ENCODE measurements around the gene RABL6. TPM values are rescaled to one million over a fixed set of nuclear protein-coding genes. Genes with fewer than 3 reads are reported as not detected.

Gene RABL6
- total and polyA plus RNA-seq, 2 of the 4 experiments (the other 2 are of a cell fraction): 37.1 to 47.5 TPM

- Histone ChIP-seq H3K23ac (ENCODE audit: low read depth, low read length) (no peak overlapping the region; the same call in 1 of the 2 replicates), H3K9ac (ENCODE audit: low read depth, low read length) (peak overlapping the region; percentile 5; the same call in 1 of the 2 replicates), H2AK9ac (replicated peaks; ENCODE audit: low read depth, low read length, poor library complexity) (peak overlapping the region; percentile 21), H3K4me1 (ENCODE audit: control insufficient read depth, insufficient read depth, low read length) (peaks cover 11% of the 10 kb centered on the region), H3K27me3 (ENCODE audit: control insufficient read depth, insufficient read depth, low read length) (no peaks in the 10 kb centered on the region), H2BK15ac (ENCODE audit: low read depth, low read length) (peak overlapping the region; percentile 7; the same call in 1 of the 3 replicates), H3K4me2 (ENCODE audit: low read depth, low read length) (peak overlapping the region; percentile 75), H3K79me1 (ENCODE audit: low read depth in 1 of 2, low read length in 2 of 2) (peaks cover under 1 to 6% of the 10 kb centered on the region in 2 experiments; a peak in 2 of 4 replicates), H2AK5ac (ENCODE audit: low read depth, low read length) (peak overlapping the region; percentile 71), H3K9me3 (ENCODE audit: control insufficient read depth, insufficient read depth, low read length) (no peaks in the 10 kb centered on the region), H3K4me3 (ENCODE audit: insufficient read depth, low read depth, low read length) (no peak overlapping the region; the same call in 1 of the 2 replicates), H2BK5ac (ENCODE audit: low read depth, low read length, poor library complexity, severe bottlenecking) (peak overlapping the region; percentile 69), H3K18ac (ENCODE audit: low read depth, low read length) (peak overlapping the region; percentile 22), H3K27ac (ENCODE audit: insufficient read depth, low read length) (peak overlapping the region; percentile 2; the same call in 1 of the 2 replicates), H4K91ac (ENCODE audit: insufficient read depth, low read depth, low read length) (peak overlapping the region; percentile 54; the same call in 1 of the 2 replicates), H2BK120ac (ENCODE audit: low read depth, low read length) (peak overlapping the region; percentile 66; the same call in 1 of the 2 replicates), H4K8ac (ENCODE audit: low read depth in 2 of 2, low read length in 2 of 2) (peak overlapping the region; percentile 17 to 95; a peak in 3 of 4 replicates), H3K4ac (ENCODE audit: low read depth, low read length) (peak overlapping the region; percentile 57), H4K20me1 (ENCODE audit: insufficient read depth, low read length) (peaks cover 3% of the 10 kb centered on the region; the same call in 1 of the 2 replicates), H2AFZ (replicated peaks; ENCODE audit: low read length, poor library complexity) (peak overlapping the region; percentile 92), H2BK20ac (ENCODE audit: low read depth, low read length) (peak overlapping the region; percentile 8; the same call in 1 of the 2 replicates), H4K5ac (ENCODE audit: low read depth, low read length) (peak overlapping the region; percentile 45), H3K14ac (replicated peaks; ENCODE audit: low read depth, low read length) (peak overlapping the region; percentile 6; the same call in 1 of the 2 replicates), H3K9me1 (ENCODE audit: insufficient read depth, low read length) (0 out of 2 replicates have a peak, but pooled peaks cover 4% of the 10 kb centered on the region), H3K36me3 (ENCODE audit: control insufficient read depth, insufficient read depth, low read length) (no peaks in the 10 kb centered on the region), H3K56ac (ENCODE audit: extremely low read depth, insufficient read depth, low read length) (no peak overlapping the region)
- POLR2A ChIA-PET (ENCODE audit: unreplicated experiment): no interaction called here
- TF ChIP-seq CEBPB (IDR thresholded peaks at IDR 0.05; ENCODE audit: low read depth, low read length) (peak; percentile 62), MAZ (IDR thresholded peaks at IDR 0.05; ENCODE audit: borderline replicate concordance, low read depth, low read length) (peak; percentile 53; the same call in 1 of the 2 replicates), CHD1 (IDR thresholded peaks at IDR 0.05; ENCODE audit: low read depth, low read length) (no peak), RFX5 (IDR thresholded peaks at IDR 0.05; ENCODE audit: low read depth, low read length) (no peak), RAD21 (IDR thresholded peaks at IDR 0.05; ENCODE audit: low read length) (no peak), ELK1 (IDR thresholded peaks at IDR 0.05; ENCODE audit: borderline replicate concordance, low read depth, low read length) (no peak), FOS (IDR thresholded peaks at IDR 0.05; ENCODE audit: low read depth, low read length) (peak; percentile 74), CTCF (conservative IDR thresholded peaks at IDR 0.05; ENCODE audit: low read depth, low read length) (0 out of 2 replicates have a peak, but pooled peaks have one; percentile 8), MXI1 (IDR thresholded peaks at IDR 0.05; ENCODE audit: borderline replicate concordance, low read depth, low read length) (peak; percentile 82; the same call in 1 of the 2 replicates), USF2 (IDR thresholded peaks at IDR 0.05; ENCODE audit: low read depth, low read length) (peak; percentile 82), BHLHE40 (IDR thresholded peaks at IDR 0.05; ENCODE audit: low read depth, low read length) (no peak; the same call in 1 of the 2 replicates), RCOR1 (IDR thresholded peaks at IDR 0.05; ENCODE audit: insufficient replicate concordance, low read length) (no peak)
- dilution Hi-C loops (cut with HindIII; ENCODE audit: low sequenced_read_pairs, unreplicated experiment) (no loop called here), in situ Hi-C loops (cut with MboI; ENCODE audit: low sequenced_read_pairs) (no loop called here), intact Hi-C loops (cut with micrococcal nuclease) (no loop called here)
- CTCF ChIA-PET: no interaction called here
- DNase-seq: peak; percentile 87
- ATAC-seq (ENCODE audit: low read depth): peak; percentile 13
- no TSS peak for BruUV-seq (replicated peaks)
- WGBS, 2 experiments (ENCODE audit: extremely low coverage in 2 of 2, insufficient read length in 1 of 2): 75% methylated on average over 5 of the region's 19 CpGs; no CpG with 5 or more reads in 1 of the 2 experiments
These were observed 74.6 kb downstream of the RABL6 start for GRCh38 chr9:136882109-136882946.

Measured in IMR-90 (cell line).